ENCODE results near the gene ASTN2.

ASTN2 gene

DNA sequence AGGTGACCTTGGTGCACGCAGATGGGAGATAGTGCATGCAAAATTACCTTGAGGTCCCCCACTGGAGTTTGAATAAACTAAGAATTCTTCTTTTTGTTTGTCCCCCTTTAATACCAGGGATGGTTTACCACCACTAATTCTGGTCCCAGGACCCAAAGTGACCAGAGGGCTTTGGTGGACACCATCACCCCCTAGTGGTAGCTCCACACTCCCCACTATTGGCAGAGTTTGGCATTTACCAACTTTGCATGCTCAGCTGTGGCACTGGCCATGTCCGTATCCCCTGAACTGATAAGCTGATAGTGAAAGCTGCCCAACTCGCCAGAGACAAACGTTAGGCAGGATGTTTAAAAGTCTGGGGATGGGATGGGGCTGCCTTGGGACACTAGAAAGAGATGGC lies 3.3 kb downstream of the ASTN2 start:
- TF ChIP-seq POLR2A (IDR thresholded peaks at IDR 0.05; ENCODE audit: low read depth, low read length): no peak
- FAIRE-seq (no peak), DNase-seq (ENCODE audit: insufficient read length, low spot score) (peak; percentile 84)

DNA sequence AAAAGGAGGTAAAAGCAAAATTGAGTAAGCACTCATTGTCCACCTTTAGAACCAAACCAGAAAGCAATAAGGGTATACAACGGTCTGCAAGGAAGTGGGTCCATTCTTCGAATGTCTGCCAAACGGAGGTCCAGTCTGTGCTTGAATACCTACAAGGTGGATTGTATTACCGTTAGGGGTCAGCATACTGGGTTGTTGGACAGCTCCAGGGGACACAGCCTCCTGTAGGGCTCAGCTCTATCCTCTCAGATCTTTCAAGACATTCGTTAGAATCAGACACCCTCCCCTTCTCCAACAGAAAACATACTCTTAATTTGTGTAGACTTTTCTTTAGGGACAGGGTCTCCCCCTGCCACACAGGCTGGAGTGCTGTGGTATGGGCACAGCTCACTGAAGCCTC lies 5.5 kb downstream of the ASTN2 start:
- TF ChIP-seq POLR2A (IDR thresholded peaks at IDR 0.05; ENCODE audit: low read depth, low read length): no peak
- FAIRE-seq (no peak), DNase-seq (ENCODE audit: insufficient read length, low spot score) (no peak)

DNA sequence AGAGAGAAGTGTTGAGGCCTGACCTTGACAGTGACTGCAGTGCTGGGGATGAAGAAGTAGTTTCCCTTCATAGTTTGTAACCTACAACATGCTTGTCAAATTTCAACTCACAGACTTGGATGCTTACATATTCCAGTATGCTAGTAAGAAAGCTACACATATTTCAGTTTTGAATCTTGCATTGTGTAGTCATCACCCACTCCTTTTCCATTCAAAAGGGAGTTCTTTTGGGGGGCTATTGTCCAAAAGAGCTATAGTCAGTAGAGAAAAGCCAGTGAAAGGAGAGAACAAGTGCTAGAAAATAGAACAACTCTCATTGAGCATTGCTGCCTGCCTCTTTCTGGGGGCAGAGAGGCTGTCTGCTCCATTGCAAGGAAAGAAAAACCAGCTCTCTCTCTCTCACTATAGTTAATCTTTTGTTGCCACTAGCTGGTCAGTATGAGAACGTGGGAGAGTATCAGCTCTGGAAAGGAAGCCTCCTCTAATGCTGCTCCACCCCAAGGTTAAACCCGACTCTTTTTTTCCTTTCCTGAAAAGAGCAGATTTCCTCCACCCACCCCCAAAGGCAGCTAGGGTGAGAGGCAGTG lies 7.3 kb downstream of the ASTN2 start:
- no peak for TF ChIP-seq POLR2A (IDR thresholded peaks at IDR 0.05; ENCODE audit: low read depth, low read length)
- FAIRE-seq (no peak), DNase-seq (ENCODE audit: insufficient read length, low spot score) (no peak)

DNA sequence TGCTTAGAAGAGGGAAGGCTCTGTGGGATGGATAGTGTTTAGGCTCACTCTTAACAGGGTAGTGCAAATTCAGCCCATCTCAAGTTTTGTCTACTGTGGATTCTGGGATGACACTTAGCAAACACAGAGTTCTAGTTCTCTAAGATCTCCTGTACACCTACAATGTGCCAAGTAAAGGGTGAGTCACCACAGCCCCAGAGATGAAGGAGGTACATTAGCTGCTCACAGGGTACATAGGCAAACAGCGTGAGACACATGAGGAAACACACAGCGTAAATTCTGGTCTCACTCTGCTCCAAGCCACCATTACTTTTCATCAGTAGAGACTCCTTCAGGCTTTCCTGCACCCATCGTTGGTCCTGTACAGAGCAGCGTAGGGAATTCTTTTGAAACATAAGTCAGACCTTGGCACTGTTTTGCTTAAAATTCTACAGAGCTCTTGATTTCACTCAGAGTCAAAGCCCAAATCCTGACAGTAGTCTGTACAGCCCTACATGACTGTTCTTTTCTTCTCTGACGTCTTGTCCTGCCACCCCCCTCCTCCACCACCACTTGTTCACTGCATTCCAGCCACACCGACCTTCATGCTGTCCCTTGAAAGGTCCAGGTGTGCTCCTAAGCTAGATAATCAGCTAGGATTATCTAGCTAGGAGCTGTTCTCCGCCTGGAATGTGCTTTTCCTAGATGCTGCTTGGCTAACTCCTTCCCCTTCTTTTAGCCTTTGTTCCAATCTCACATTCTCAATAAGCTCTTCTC lies 8.7 kb downstream of the ASTN2 start:
- DNase-seq (ENCODE audit: insufficient read length, low spot score) (no peak), FAIRE-seq (no peak)
- TF ChIP-seq POLR2A (IDR thresholded peaks at IDR 0.05; ENCODE audit: low read depth, low read length): no peak

DNA sequence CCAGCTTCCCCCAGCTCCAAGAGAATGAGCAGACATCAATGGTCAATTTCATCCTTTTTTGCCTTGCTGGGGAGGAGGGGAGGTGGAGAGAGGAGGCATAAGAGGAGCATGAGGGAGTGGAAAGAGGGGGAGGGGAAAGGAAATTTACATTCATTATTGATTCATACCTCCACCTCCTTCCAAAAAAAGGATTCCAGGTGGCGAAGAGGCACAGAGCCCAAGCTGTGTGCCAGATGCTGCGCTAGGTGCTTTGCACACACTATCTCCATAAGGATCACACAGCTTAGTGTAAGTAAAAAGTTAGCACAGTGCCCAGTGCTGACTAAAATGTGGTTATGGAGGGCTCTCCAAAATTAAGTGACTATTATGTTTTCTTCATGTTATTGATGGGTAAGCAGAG lies 11.0 kb downstream of the ASTN2 start:
- TF ChIP-seq POLR2A (IDR thresholded peaks at IDR 0.05; ENCODE audit: low read depth, low read length): no peak
- no peak for FAIRE-seq
- no peak for DNase-seq (ENCODE audit: insufficient read length, low spot score)

DNA sequence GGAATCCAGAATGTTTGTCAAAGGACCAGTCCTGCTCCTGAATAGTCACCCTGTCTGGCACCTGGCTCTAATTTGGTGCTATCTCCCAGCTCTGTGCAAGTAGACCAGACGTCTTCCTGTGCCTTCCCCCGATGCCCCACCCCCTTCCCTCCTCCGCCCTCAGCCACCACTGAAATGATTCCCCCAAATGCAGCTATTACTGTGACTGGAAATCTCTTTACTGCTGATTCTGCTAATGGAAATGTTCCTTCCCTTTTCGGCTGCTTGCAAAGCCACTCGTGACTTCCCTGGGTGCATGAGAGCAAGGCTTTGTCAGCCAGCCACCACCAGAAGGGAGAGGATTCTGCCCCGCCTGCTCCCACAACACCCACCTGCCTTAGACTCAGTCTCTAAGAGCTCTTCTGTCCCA lies 11.4 kb downstream of the ASTN2 start:
- no peak for FAIRE-seq
- no peak for TF ChIP-seq POLR2A (IDR thresholded peaks at IDR 0.05; ENCODE audit: low read depth, low read length)
- no peak for DNase-seq (ENCODE audit: insufficient read length, low spot score)

DNA sequence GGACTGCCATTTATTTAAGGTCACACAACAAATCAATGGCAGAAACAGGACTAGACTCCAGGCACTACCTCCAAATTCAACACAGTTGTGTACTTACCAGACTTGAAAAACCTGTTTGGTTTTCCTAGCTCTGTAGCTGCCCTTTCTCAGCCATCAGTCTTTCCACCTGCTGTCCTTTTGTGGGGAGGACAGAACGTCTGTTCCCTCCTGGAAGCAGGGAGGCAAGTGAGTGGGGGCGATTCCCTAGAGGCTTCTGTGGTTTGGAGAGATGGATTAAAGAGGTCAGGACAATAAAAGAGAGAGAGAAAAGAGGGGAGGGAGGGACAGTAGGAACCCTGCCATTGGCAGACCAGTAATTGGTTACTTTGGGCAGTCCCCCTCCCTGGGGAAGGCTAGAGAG lies 14.7 kb downstream of the ASTN2 start:
- FAIRE-seq (no peak), DNase-seq (ENCODE audit: insufficient read length, low spot score) (no peak)
- no peak for TF ChIP-seq POLR2A (IDR thresholded peaks at IDR 0.05; ENCODE audit: low read depth, low read length)

DNA sequence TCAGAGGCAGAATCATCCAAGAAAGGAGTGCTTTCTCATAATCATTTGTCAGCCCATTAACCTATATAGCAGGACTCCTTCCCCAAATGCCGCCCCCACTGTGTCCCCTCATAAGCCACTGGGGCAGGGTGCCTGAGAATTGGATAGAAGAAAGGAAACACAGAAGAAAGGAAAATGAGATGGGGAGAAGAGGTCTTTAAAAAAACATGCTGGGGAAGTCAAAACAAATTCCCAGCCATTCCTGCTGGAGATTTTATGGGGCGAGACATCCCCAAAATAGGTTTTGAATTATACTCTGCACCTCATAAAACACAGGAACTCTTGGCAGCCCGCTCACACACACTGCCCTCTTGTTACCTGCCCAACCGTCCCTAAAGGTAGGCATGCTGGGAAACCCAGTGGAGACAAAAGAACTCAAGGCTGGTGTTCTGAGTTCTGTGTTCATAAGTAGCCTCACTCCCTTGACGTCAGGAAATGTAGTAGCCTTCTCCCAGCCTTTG lies 19.7 kb downstream of the ASTN2 start:
- FAIRE-seq: no peak
- TF ChIP-seq POLR2A (IDR thresholded peaks at IDR 0.05; ENCODE audit: low read depth, low read length): no peak

DNA sequence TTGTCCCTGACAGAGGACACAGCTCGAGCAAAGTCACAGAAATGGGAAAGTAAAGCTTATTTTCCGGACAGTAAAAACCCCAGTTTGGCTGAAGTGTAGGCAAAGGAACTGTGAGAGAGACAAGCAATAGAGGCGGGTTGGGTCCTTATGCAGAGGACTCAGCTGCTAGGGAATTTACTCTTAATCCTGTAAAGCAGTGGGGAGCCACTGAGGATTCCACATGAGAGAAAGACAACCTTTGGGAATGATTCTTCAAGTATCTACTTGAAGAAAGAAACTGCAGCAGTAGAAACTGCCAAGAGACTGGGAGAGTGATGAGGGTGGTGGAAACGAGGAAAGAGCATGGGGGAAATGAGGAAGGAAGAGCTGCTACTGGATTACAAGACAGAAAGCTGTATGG lies 20.2 kb downstream of the ASTN2 start:
- TF ChIP-seq POLR2A (IDR thresholded peaks at IDR 0.05; ENCODE audit: low read depth, low read length): no peak
- no peak for DNase-seq (ENCODE audit: insufficient read length, low spot score)
- no peak for FAIRE-seq

More for the DNA sequence above, 19.7 kb downstream of the ASTN2 start:
- no peak for DNase-seq (ENCODE audit: insufficient read length, low spot score)

DNA sequence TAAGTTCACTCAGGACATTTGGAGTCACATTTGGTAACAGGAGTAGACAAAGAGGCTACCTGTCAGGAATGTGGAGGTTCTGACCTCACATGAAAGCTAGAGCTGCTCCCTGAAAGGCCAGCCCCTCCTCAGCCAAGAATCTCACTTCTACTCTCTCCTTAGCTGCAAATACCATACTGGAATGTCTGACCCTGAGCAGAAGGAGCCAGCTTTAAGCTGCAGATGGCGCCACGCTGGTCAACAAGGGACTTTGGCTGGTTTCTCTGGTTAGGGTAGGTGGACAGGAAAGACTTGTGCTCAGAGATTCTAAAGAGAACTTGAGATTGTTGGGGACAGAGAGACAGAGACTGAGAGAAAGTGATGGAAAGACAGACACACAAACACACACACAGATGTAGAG lies 21.9 kb downstream of the ASTN2 start:
- FAIRE-seq: no peak
- TF ChIP-seq POLR2A (IDR thresholded peaks at IDR 0.05; ENCODE audit: low read depth, low read length): no peak

DNA sequence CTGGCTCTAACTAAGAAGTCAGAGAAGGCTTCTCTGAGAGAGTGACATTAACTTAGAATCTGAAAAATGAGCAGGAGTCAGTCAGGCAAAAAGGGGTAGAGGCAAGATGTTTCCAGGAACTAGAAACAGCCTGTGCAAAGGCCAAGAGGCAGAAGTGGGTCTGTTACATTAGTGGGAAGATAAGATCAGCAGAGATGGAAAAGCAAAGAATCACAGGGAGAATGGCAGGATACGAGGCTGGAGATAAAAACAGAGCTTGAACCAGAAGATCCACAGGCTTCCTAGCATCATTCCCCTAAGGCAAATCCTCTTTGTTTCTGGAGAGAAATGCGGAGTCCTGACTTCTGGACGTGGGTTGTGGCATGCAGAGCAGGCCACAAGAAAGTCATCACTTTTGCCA lies 27.4 kb downstream of the ASTN2 start:
- no peak for DNase-seq (ENCODE audit: insufficient read length, low spot score)
- no peak for FAIRE-seq
- TF ChIP-seq POLR2A (IDR thresholded peaks at IDR 0.05; ENCODE audit: low read depth, low read length): no peak

More for the DNA sequence above, 21.9 kb downstream of the ASTN2 start:
- no peak for DNase-seq (ENCODE audit: insufficient read length, low spot score)

DNA sequence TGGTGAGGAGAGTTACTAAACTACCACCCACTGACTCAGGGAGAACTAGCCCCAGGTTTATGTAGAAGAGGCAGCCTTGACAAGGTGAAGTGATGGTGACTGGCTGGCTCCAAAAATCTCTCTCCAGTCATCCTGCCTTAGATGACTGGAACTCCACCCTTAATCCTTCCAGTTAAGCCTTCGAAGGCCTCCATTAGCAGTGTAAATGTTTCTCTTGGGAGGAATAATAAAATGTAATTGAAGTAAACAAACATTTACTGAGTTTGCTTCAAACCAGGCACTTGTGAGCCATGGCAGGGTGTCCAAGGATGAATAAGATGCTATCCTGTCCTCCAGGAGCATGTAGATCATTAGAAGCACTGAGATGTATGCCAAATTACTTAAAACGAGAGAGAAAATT lies 35.5 kb downstream of the ASTN2 start:
- no peak for DNase-seq (ENCODE audit: insufficient read length, low spot score)
- no peak for FAIRE-seq
- TF ChIP-seq POLR2A (IDR thresholded peaks at IDR 0.05; ENCODE audit: low read depth, low read length): no peak

DNA sequence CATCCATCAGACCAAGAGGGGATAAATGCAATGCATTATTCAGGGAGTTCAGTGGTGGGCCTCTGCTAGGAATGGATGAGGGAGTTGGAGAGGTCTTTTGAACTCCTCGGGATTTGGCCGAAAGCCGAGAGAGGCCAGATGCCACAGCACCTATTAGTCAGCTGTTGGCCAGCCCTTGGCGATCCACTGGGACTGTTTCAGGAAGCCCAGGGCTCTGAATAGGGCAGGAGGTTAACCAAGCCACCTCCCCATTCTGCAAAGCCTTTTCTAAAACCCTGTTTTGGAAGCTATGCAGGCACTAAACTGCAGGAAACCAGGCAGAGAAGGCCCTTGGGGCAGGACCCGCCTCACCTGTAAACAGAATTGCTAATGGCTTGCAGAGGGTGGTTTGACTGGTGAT lies 37.8 kb downstream of the ASTN2 start:
- FAIRE-seq: no peak
- no peak for TF ChIP-seq POLR2A (IDR thresholded peaks at IDR 0.05; ENCODE audit: low read depth, low read length)
- no peak for DNase-seq (ENCODE audit: insufficient read length, low spot score)

DNA sequence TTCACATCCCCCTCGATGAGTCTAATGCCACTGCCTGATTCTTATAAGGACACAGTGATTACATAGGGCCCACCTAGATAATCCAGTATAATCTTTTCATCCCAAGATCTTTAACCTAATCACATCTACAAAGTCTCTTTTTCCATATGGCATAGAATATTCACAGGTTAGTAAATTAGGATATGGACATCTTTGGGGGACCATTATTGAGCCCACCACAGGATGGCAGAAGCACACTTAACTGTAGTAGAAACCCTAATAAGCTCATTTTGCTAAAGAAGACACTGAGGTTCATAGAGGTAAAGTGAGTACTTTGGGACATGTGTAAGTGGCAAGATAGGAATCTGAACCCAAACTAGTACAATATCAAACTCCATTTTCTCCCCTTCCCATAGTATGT lies 38.9 kb downstream of the ASTN2 start:
- no peak for DNase-seq (ENCODE audit: insufficient read length, low spot score)
- TF ChIP-seq POLR2A (IDR thresholded peaks at IDR 0.05; ENCODE audit: low read depth, low read length): no peak
- no peak for FAIRE-seq

DNA sequence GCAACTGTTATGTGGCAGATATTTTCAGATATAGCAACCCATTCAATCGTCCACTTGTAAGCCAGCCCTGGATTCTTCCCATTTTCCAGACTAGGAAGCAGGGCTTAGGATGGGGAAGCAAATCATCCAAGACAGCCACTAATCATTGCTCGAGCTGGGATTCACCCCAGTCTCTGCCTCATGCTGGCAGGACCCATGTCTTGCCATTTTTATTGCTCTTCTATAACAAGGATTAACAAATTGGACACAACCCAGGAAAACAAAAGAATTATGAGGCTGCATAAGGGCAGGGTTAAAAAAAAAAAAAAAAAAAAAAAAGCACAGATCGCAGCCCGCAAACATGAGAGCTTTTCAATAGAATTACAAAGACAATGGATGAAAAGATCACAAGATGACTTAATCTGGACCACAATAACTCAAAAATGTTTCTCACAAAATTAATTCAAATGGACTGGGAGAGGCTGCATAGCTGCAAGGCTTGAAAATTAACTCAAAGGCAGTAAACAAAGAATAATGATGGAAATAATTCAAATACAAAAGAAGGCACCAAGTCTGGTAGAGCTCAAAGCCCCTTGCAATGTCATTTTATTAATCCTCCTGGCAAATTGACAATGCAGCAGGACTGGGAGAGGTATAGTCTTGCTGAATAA lies 40.7 kb downstream of the ASTN2 start:
- TF ChIP-seq POLR2A (IDR thresholded peaks at IDR 0.05; ENCODE audit: low read depth, low read length): no peak
- DNase-seq (ENCODE audit: insufficient read length, low spot score): no peak
- no peak for FAIRE-seq
